A549 (cell line): ENCODE measurements around the gene PPP1R12B. TPM values are rescaled to one million over a fixed set of nuclear protein-coding genes. Genes with fewer than 3 reads are reported as not detected.

Experiments
- ATAC-seq, 2 experiments: fragments of 200-7000 bp in 1 of 2; fragments of >200 bp in 1 of 2; cut with Nextera tagmentation in 1 of 2; cut with Tn5 transposase in 1 of 2; 3 replicates each; pipeline versions ENCODE4 v1.8.0 to v1.9.1; 2018 to 2020; ENCODE audit warnings: mild to moderate bottlenecking in 1 of 2, moderate library complexity in 1 of 2
- CTCF ChIA-PET: fragments of 300-600 bp; sonication (Branson Sonifier 250); formaldehyde crosslinking; extraction: SDS; loops from one replicate; lab custom pipeline; 2021; ENCODE audit warnings: antibody characterized with exemption, inconsistent platforms; lab: Yijun Ruan, JAX
- POLR2A ChIA-PET: fragments of 350-600 bp; formaldehyde crosslinking; extraction: SDS; loops from one replicate; lab custom pipeline; 2021; ENCODE audit warnings: antibody characterized with exemption, inconsistent platforms; lab: Yijun Ruan, JAX
- DNase-seq, 2 experiments: peaks; one replicate each; pipeline versions ENCODE4 v3.0.0 to v3.0.0-alpha.2; 2011 to 2016; ENCODE audit warnings: low read depth in 1 of 2, low spot score in 1 of 2
- FAIRE-seq: peaks from 2 replicates; lab custom pipeline; 2011; peaks lifted over from hg19 to GRCh38; lab: Jason Lieb, UNC
- H3K27ac ChIP-seq, 2 experiments: fragments of >200 bp; sonication (Bioruptor Twin); formaldehyde crosslinking; 3 replicates each; pipeline ENCODE4 v1.5.1; 2016 to 2017
- H3K4me1 ChIP-seq: fragments of >200 bp; sonication (Bioruptor Twin); formaldehyde crosslinking; 3 replicates; pipeline ENCODE4 v1.6.1; 2016
- H3K4me2 ChIP-seq: fragments of >200 bp; sonication (Bioruptor Twin); formaldehyde crosslinking; 3 replicates; pipeline ENCODE4 v1.6.1; 2016
- H3K4me3 ChIP-seq: fragments of >200 bp; sonication (Bioruptor Twin); formaldehyde crosslinking; 3 replicates; pipeline ENCODE4 v1.5.1; 2016
- H3K9me3 ChIP-seq: fragments of >200 bp; sonication (Bioruptor Twin); formaldehyde crosslinking; 3 replicates; pipeline ENCODE4 v1.6.1; 2016
- CHD4 ChIP-seq: fragments of 200-600 bp; sonication (generic); IDR thresholded peaks from 2 replicates; pipeline ENCODE4 v1.6.1; 2016; ENCODE audit warnings: antibody characterized with exemption, mild to moderate bottlenecking, borderline replicate concordance
- ELK1 ChIP-seq: fragments of 150-350 bp; IDR thresholded peaks from 2 replicates; pipeline ENCODE4 v1.6.1; 2014; ENCODE audit warnings: low read depth, mild to moderate bottlenecking, low read length
- FOSB ChIP-seq: fragments of 250-450 bp; sonication (Bioruptor Pico); IDR thresholded peaks from 2 replicates; pipeline ENCODE4 v1.5.0; 2020; ENCODE audit warnings: mild to moderate bottlenecking, moderate library complexity
- FOSL2 ChIP-seq, 2 experiments: fragments of 450-650 bp in 1 of 2; fragments of >200 bp in 1 of 2; sonication (Bioruptor Twin) in 1 of 2; formaldehyde crosslinking; IDR thresholded peaks; 2 replicates each; pipeline versions ENCODE4 v1.5.0 to v1.6.1; 2016 to 2020; ENCODE audit warnings: mild to moderate bottlenecking in 1 of 2, moderate library complexity in 1 of 2
- HEYL ChIP-seq: fragments of 250-450 bp; sonication (Bioruptor Pico); IDR thresholded peaks from 2 replicates; pipeline ENCODE4 v1.8.0; 2021; ENCODE audit warnings: mild to moderate bottlenecking, moderate library complexity
- HMGXB4 ChIP-seq: fragments of 250-450 bp; sonication (Bioruptor Pico); IDR thresholded peaks from 2 replicates; pipeline ENCODE4 v1.5.0; 2021; ENCODE audit warnings: mild to moderate bottlenecking, moderate library complexity, borderline replicate concordance
- JUNB ChIP-seq: fragments of >200 bp; sonication (Bioruptor Twin); formaldehyde crosslinking; IDR thresholded peaks from 2 replicates; pipeline ENCODE4 v1.6.1; 2016
- MAFK ChIP-seq: fragments of 450-650 bp; IDR thresholded peaks from 2 replicates; pipeline ENCODE4 v1.6.1; 2014; ENCODE audit not compliant: partially characterized antibody
- NPAS2 ChIP-seq: fragments of 250-450 bp; sonication (Bioruptor Pico); IDR thresholded peaks from 2 replicates; pipeline ENCODE4 v1.8.0; 2022; ENCODE audit warnings: mild to moderate bottlenecking, moderate library complexity, borderline replicate concordance
- RARB ChIP-seq: fragments of 250-450 bp; sonication (Bioruptor Pico); IDR thresholded peaks from 2 replicates; pipeline ENCODE4 v1.8.0; 2021; ENCODE audit warnings: mild to moderate bottlenecking, moderate library complexity
- SMC3 ChIP-seq: fragments of >200 bp; sonication (Bioruptor Twin); formaldehyde crosslinking; IDR thresholded peaks from 3 replicates; pipeline ENCODE4 v1.6.1; 2018; ENCODE audit warnings: inconsistent platforms
- SREBF2 ChIP-seq: fragments of 450-650 bp; IDR thresholded peaks from 2 replicates; pipeline ENCODE4 v1.6.1; 2014; ENCODE audit warnings: mild to moderate bottlenecking, moderate library complexity
- TP53 ChIP-seq: fragments of 250-450 bp; sonication (Bioruptor Pico); IDR thresholded peaks from 2 replicates; pipeline ENCODE4 v1.5.0; 2021; ENCODE audit warnings: mild to moderate bottlenecking, moderate library complexity
- ZSCAN20 ChIP-seq: fragments of 250-450 bp; sonication (Bioruptor Pico); IDR thresholded peaks from 2 replicates; pipeline ENCODE4 v1.8.0; 2022; ENCODE audit warnings: mild to moderate bottlenecking, moderate library complexity
- WGBS: methylation state at CpG from one replicate; pipeline ENCODE4 v1.1.6; 2017; ENCODE audit errors: missing lambda C conversion rate; 5-methylcytosine and 5-hydroxymethylcytosine counted together
- polyA plus RNA-seq, 4 experiments: library from polyadenylated mRNA; depleted of rRNA in 3 of 4; stranded (reverse); fragments of >200 nt; fragmentation: RNase III in 1 of 4; extraction: RNeasy Plus Mini Kit Qiagen cat#74134 plus additional on column Dnase treatment in 1 of 4; gene quantifications; 2 replicates in 3 of 4; 3 replicates in 1 of 4; pipeline ENCODE4 v1.2.3, GENCODE V29; 2011 to 2017
- TF ChIP-seq, protein P1 (sequence below): fragments of >200 bp; sonication (Bioruptor Twin); formaldehyde crosslinking; IDR thresholded peaks from 2 replicates; pipeline ENCODE4 v1.6.1; 2016
- TF ChIP-seq, protein P2 (sequence below): IDR thresholded peaks from 2 replicates; pipeline ENCODE4 v1.6.1; 2012
- TF ChIP-seq, protein P3 (sequence below): fragments of >200 bp; sonication (Bioruptor Twin); formaldehyde crosslinking; IDR thresholded peaks from 3 replicates; pipeline ENCODE4 v1.6.1; 2016

The PPP1R12B gene
- polyA plus RNA-seq, 2 of the 4 experiments (the other 2 are of a cell fraction), result 3.3 to 12.1 TPM

GRCh38 chr1:202587859-202588485 lies 239.5 kb downstream of the PPP1R12B start:
- H3K4me1 ChIP-seq, result peaks cover 65% of the 10 kb centered on the region
- ChIA-PET CTCF (interaction anchor here (1.7 to 11.2 kb wide), 3 partner anchors 13 to 124 kb away, joined by 7 to 91 read pairs (median 30); no protein-coding TSS in a partner anchor), POLR2A (no interaction called here)
- TF ChIP-seq HMGXB4 (CRISPR knock-in tag) (no peak), CHD4 (no peak), FOSB (CRISPR knock-in tag) (no peak), ELK1 (no peak), NPAS2 (no peak), SREBF2 (no peak), JUNB (no peak), RARB (CRISPR knock-in tag) (no peak), TP53 (CRISPR knock-in tag) (no peak), FOSL2 (IDR thresholded peaks at IDR 0.05) (no peak), FOSL2 (CRISPR knock-in tag; IDR thresholded peaks at IDR 0.05) (no peak), SMC3 (no peak), ZSCAN20 (CRISPR knock-in tag) (no peak)
- TF ChIP-seq, protein P1, sequence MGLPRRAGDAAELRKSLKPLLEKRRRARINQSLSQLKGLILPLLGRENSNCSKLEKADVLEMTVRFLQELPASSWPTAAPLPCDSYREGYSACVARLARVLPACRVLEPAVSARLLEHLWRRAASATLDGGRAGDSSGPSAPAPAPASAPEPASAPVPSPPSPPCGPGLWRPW, result no peak
- TF ChIP-seq, protein P2, sequence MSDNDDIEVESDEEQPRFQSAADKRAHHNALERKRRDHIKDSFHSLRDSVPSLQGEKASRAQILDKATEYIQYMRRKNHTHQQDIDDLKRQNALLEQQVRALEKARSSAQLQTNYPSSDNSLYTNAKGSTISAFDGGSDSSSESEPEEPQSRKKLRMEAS, result no peak
- TF ChIP-seq, protein P3, sequence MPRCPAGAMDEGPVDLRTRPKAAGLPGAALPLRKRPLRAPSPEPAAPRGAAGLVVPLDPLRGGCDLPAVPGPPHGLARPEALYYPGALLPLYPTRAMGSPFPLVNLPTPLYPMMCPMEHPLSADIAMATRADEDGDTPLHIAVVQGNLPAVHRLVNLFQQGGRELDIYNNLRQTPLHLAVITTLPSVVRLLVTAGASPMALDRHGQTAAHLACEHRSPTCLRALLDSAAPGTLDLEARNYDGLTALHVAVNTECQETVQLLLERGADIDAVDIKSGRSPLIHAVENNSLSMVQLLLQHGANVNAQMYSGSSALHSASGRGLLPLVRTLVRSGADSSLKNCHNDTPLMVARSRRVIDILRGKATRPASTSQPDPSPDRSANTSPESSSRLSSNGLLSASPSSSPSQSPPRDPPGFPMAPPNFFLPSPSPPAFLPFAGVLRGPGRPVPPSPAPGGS, result no peak
- ATAC-seq, result no peak
- no peak for FAIRE-seq
- DNase-seq, result no peak
- H3K9me3 ChIP-seq, result no peaks in the 10 kb centered on the region
- H3K4me3 ChIP-seq, result no peak overlapping the region
- H3K27ac ChIP-seq, result peak overlapping the region; percentile 80 to 86
- WGBS, result 0% methylated on average over 1 of the region's 1 CpG
- H3K4me2 ChIP-seq, result peak overlapping the region; percentile 67; the same call in 2 of the 3 replicates

DNA sequence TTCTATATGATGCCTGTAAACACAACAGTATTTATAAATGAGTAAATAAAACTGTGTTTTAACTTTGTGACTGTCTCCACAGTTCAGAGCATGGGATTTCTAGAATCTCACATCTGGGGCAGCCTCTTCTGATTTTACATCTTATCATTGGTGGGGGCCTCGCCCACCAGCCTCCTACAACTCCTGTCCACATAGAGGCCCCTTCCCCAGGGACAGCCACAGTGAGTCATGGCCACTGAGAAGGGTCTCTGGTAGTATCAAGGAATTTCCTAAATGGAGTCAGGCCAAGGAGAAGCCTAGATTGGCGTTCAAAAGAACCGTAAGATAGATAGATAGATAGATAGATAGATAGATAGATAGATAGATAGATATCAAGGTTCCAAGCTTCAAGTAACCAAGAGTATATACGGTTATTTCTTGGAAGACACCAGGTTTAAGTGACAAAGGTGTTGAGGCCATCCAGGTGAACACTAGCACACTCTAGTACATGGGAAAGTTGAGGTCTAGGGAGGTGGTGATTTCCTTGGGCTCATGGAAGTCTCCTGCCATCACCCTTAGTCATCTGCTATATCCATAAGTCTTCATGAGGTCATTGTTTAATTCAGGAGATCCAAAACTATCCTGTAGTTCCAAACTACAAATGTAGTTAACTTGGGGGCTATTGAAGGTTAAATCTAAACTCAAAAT lies 240.1 kb downstream of the PPP1R12B start:
- peak in 1 of 2 experiments; percentile 35 for DNase-seq
- no peak for FAIRE-seq
- ATAC-seq, result peak; percentile 71 to 72
- WGBS, result 80% methylated on average over 4 of the region's 4 CpGs
- ChIA-PET CTCF (interaction anchor here (1.1 to 11.2 kb wide), 5 partner anchors 11 to 125 kb away, joined by 3 to 91 read pairs (median 30); no protein-coding TSS in a partner anchor), POLR2A (no interaction called here)
- Histone ChIP-seq H3K4me2 (peak overlapping the region; percentile 67), H3K4me3 (no peak overlapping the region), H3K9me3 (no peaks in the 10 kb centered on the region), H3K4me1 (peaks cover 65% of the 10 kb centered on the region), H3K27ac (peak overlapping the region; percentile 80 to 86)
- peak; percentile 33; the same call in 1 of the 2 replicates for TF ChIP-seq HEYL
- TF ChIP-seq MAFK, result no peak
